GM12892 (cell line): ENCODE results near the gene TRIM9.

Experiments
- POLR2A ChIP-seq: IDR thresholded peaks from 2 replicates; pipeline ENCODE4 v1.6.1; 2011; ENCODE audit warnings: low read depth, low read length, control low read depth
- POLR2AphosphoS5 ChIP-seq: IDR thresholded peaks from 2 replicates; pipeline ENCODE4 v1.6.1; 2011; ENCODE audit warnings: low read depth, low read length, control low read depth

GRCh38 chr14:50932592-50933495 lies 162.1 kb downstream of the TRIM9 start:
- TF ChIP-seq POLR2AphosphoS5 (no peak), POLR2A (no peak)
